ENCODE measurements around the gene CRYGN. TPM values are rescaled to one million over a fixed set of nuclear protein-coding genes. Genes with fewer than 3 reads are reported as not detected.

The CRYGN gene
- total and polyA plus RNA-seq, 2 experiments from 2014 or later, result 0.59 to 1.5 TPM

- H3K9me2 ChIP-seq (ENCODE audit: insufficient read depth), result peaks cover 3% of the 10 kb centered on the region; the same call in 1 of the 2 replicates
- H3F3A ChIP-seq (replicated peaks; ENCODE audit: low read depth), result 0 out of 2 replicates have a peak, but pooled peaks cover 11% of the 10 kb centered on the region
- peak overlapping the region; percentile 35; the same call in 1 of the 2 replicates for H3K4me2 ChIP-seq
- Mint-ChIP-seq H3K36me3 (ENCODE audit: low read depth) (peaks cover 23% of the 10 kb centered on the region), H3K4me3 (no peak overlapping the region; the same call in 2 of the 3 replicates), H3K4me1 (peaks cover 48% of the 10 kb centered on the region), H3K27ac (no peak overlapping the region), H3K9me3 (peaks cover 15% of the 10 kb centered on the region), H3K27me3 (ENCODE audit: insufficient read depth, low read depth, poor library complexity) (peaks cover 15% of the 10 kb centered on the region)
- H3K4me3 ChIP-seq, result no peak overlapping the region
- H3K27me3 ChIP-seq (ENCODE audit: insufficient read depth), result peaks cover 5% of the 10 kb centered on the region
- H3K36me3 ChIP-seq (ENCODE audit: insufficient read depth), result no peaks in the 10 kb centered on the region
- H4K20me1 ChIP-seq (replicated peaks; ENCODE audit: insufficient read depth), result no peaks in the 10 kb centered on the region
- DNase-seq (ENCODE audit: low spot score) (no peak), ATAC-seq (no peak)
- peaks cover 31% of the 10 kb centered on the region for H3K4me1 ChIP-seq (ENCODE audit: insufficient read depth)
- no peaks in the 10 kb centered on the region for H3K79me2 ChIP-seq (replicated peaks; ENCODE audit: insufficient read depth)
- peak overlapping the region; percentile 98 for H2AFZ ChIP-seq
- H3K27ac ChIP-seq (ENCODE audit: low read depth), result no peak overlapping the region
- TF ChIP-seq ETS1 (IDR thresholded peaks at IDR 0.05), result no peak
- no peak for TF ChIP-seq ZNF462 (CRISPR knock-in tag; IDR thresholded peaks at IDR 0.05)
- no peak for TF ChIP-seq CREB1 (CRISPR knock-in tag; IDR thresholded peaks at IDR 0.05; ENCODE audit: low read depth)
- TF ChIP-seq STAT1 (IDR thresholded peaks at IDR 0.05; ENCODE audit: unreplicated experiment), result no peak
- TF ChIP-seq ZNF331 (CRISPR knock-in tag; IDR thresholded peaks at IDR 0.05; ENCODE audit: low read depth), result no peak
- no peak for TF ChIP-seq ZNF114 (CRISPR knock-in tag; IDR thresholded peaks at IDR 0.05)
- TF ChIP-seq JUNB (IDR thresholded peaks at IDR 0.05; ENCODE audit: unreplicated experiment), result no peak
- TF ChIP-seq EZH2 (IDR thresholded peaks at IDR 0.05; ENCODE audit: low read depth, unreplicated experiment), result no peak
- no peak for TF ChIP-seq NANOG (IDR thresholded peaks at IDR 0.05; ENCODE audit: borderline replicate concordance)
- TF ChIP-seq EZH2phosphoT487 (IDR thresholded peaks at IDR 0.05; ENCODE audit: unreplicated experiment), result no peak
- TF ChIP-seq REST (IDR thresholded peaks at IDR 0.05; ENCODE audit: unreplicated experiment), result no peak
- no peak for TF ChIP-seq POLR2AphosphoS5 (IDR thresholded peaks at IDR 0.05; ENCODE audit: low read depth)
- TF ChIP-seq CTCF (conservative IDR thresholded peaks at IDR 0.05; ENCODE audit: low read depth in 2 of 2), result no peak
These were observed 12.9 kb upstream of the CRYGN start for GRCh38 chr7:151452680-151453325.

All from GM23338 (cell line).